Osteoblast (primary cell): Measurements from ENCODE around the gene ACACB. TPM values are rescaled to one million over a fixed set of nuclear protein-coding genes. Genes with fewer than 3 reads are reported as not detected.

Experiments used
- DNase-seq: peaks from one replicate; pipeline ENCODE4 v3.0.0; 2011; ENCODE audit warnings: low spot score, mixed read lengths; ENCODE audit not compliant: insufficient read length; ENCODE audit errors: missing footprints
- H2AFZ ChIP-seq: 2 replicates; pipeline ENCODE4 v1.6.0; 2011; ENCODE audit warnings: mild to moderate bottlenecking, low read length
- H3K27ac ChIP-seq: 2 replicates; pipeline ENCODE4 v1.5.1; 2011; ENCODE audit warnings: mild to moderate bottlenecking, low read depth, low read length, moderate library complexity
- H3K27me3 ChIP-seq: 2 replicates; pipeline ENCODE4 v1.6.0; 2012; ENCODE audit warnings: mild to moderate bottlenecking, control low read depth, inconsistent platforms, low read length, moderate library complexity; ENCODE audit not compliant: insufficient read depth
- H3K36me3 ChIP-seq: 2 replicates; pipeline ENCODE4 v1.5.1; 2011; ENCODE audit warnings: mild to moderate bottlenecking, low read length, control low read depth, moderate library complexity; ENCODE audit not compliant: insufficient read depth
- H3K4me1 ChIP-seq: 2 replicates; pipeline ENCODE4 v1.5.1; 2011; ENCODE audit warnings: mild to moderate bottlenecking, low read length, control low read depth, moderate library complexity; ENCODE audit not compliant: insufficient read depth
- H3K4me2 ChIP-seq: 2 replicates; pipeline ENCODE4 v1.6.0; 2011; ENCODE audit warnings: mild to moderate bottlenecking, low read length; ENCODE audit not compliant: insufficient read depth
- H3K4me3 ChIP-seq: fragments of 200-600 bp; sonication (generic); 3 replicates; pipeline ENCODE4 v1.5.1; 2012; ENCODE audit warnings: mild to moderate bottlenecking, low read length, inconsistent platforms; ENCODE audit not compliant: insufficient read depth
- H3K79me2 ChIP-seq: 2 replicates; pipeline ENCODE4 v1.6.0; 2012; ENCODE audit warnings: mild to moderate bottlenecking, low read length, control low read depth, inconsistent platforms; ENCODE audit not compliant: insufficient read depth
- H3K9me3 ChIP-seq: 2 replicates; pipeline ENCODE4 v1.5.1; 2011; ENCODE audit warnings: low read depth, low read length, control low read depth
- H4K20me1 ChIP-seq: 2 replicates; pipeline ENCODE4 v1.6.0; 2012; ENCODE audit warnings: mild to moderate bottlenecking, low read length, control low read depth; ENCODE audit not compliant: insufficient read depth
- CTCF ChIP-seq: IDR thresholded peaks from 2 replicates; pipeline ENCODE4 v1.5.1; 2011; ENCODE audit warnings: mild to moderate bottlenecking, low read depth, low read length, moderate library complexity; ENCODE audit errors: extremely low read depth
- total RNA-seq: library from RNA; depleted of rRNA; stranded (reverse); fragments of >200 nt; gene quantifications from 2 replicates; pipeline ENCODE4 v1.2.3, GENCODE V29; 2012

ACACB gene
- total RNA-seq, 1 donor: 13.8 TPM

- H3K36me3 ChIP-seq: no peaks in the 10 kb centered on the region
- H3K4me1 ChIP-seq: no peaks in the 10 kb centered on the region
- no peak overlapping the region for H2AFZ ChIP-seq
- H4K20me1 ChIP-seq: no peaks in the 10 kb centered on the region
- DNase-seq: no peak
- no peak overlapping the region for H3K27ac ChIP-seq
- no peaks in the 10 kb centered on the region for H3K27me3 ChIP-seq
- H3K9me3 ChIP-seq: no peaks in the 10 kb centered on the region
- TF ChIP-seq CTCF: no peak
- no peaks in the 10 kb centered on the region for H3K79me2 ChIP-seq
- H3K4me2 ChIP-seq: no peak overlapping the region
- no peak overlapping the region for H3K4me3 ChIP-seq
Measured at GRCh38 chr12:109125791-109126190, 9.4 kb downstream of the ACACB start.

- Histone ChIP-seq H4K20me1 (no peaks in the 10 kb centered on the region), H3K9me3 (no peaks in the 10 kb centered on the region), H3K4me1 (no peaks in the 10 kb centered on the region), H3K4me3 (no peak overlapping the region), H3K79me2 (no peaks in the 10 kb centered on the region), H3K27me3 (no peaks in the 10 kb centered on the region), H2AFZ (no peak overlapping the region), H3K27ac (no peak overlapping the region), H3K36me3 (no peaks in the 10 kb centered on the region), H3K4me2 (no peak overlapping the region)
- no peak for TF ChIP-seq CTCF
- DNase-seq: no peak
Measured at GRCh38 chr12:109126784-109127183, 10.4 kb downstream of the ACACB start.

GRCh38 chr12:109127533-109128242 lies 11.3 kb downstream of the ACACB start:
- no peaks in the 10 kb centered on the region for H3K4me1 ChIP-seq
- H3K9me3 ChIP-seq: no peaks in the 10 kb centered on the region
- no peak overlapping the region for H3K27ac ChIP-seq
- no peak overlapping the region for H3K4me2 ChIP-seq
- H3K4me3 ChIP-seq: no peak overlapping the region
- no peaks in the 10 kb centered on the region for H3K36me3 ChIP-seq
- peaks cover 5% of the 10 kb centered on the region for H3K27me3 ChIP-seq
- H4K20me1 ChIP-seq: no peaks in the 10 kb centered on the region
- TF ChIP-seq CTCF: no peak
- no peak for DNase-seq
- no peak overlapping the region for H2AFZ ChIP-seq
- H3K79me2 ChIP-seq: no peaks in the 10 kb centered on the region

- DNase-seq: no peak
- TF ChIP-seq CTCF: no peak
- no peaks in the 10 kb centered on the region for H3K36me3 ChIP-seq
- peak overlapping the region; percentile 15 for H2AFZ ChIP-seq
- H3K4me1 ChIP-seq: no peaks in the 10 kb centered on the region
- H4K20me1 ChIP-seq: no peaks in the 10 kb centered on the region
- H3K4me3 ChIP-seq: no peak overlapping the region
- no peaks in the 10 kb centered on the region for H3K79me2 ChIP-seq
- H3K27me3 ChIP-seq: peaks cover 6% of the 10 kb centered on the region
- no peak overlapping the region for H3K27ac ChIP-seq
- no peak overlapping the region for H3K4me2 ChIP-seq
- no peaks in the 10 kb centered on the region for H3K9me3 ChIP-seq
Measured at GRCh38 chr12:109130297-109131153, 14.1 kb downstream of the ACACB start.
